LNCAP (cell line): ENCODE measurements around the gene FRMD1.

ENCODE experiments used
- CTCF ChIP-seq: fragments of 450-650 bp; IDR thresholded peaks from 2 replicates; pipeline ENCODE4 v1.5.1; 2017; ENCODE audit warnings: mild to moderate bottlenecking

The FRMD1 gene

GRCh38 chr6:168086616-168087015 lies 7.6 kb upstream of the FRMD1 start:
- TF ChIP-seq CTCF: no peak

- TF ChIP-seq CTCF: no peak
Measured at GRCh38 chr6:168086066-168086465, 7.1 kb upstream of the FRMD1 start.

GRCh38 chr6:168084465-168085160 lies 5.6 kb upstream of the FRMD1 start:
- no peak for TF ChIP-seq CTCF

- no peak for TF ChIP-seq CTCF
Measured at GRCh38 chr6:168083514-168083885, 4.5 kb upstream of the FRMD1 start.

- no peak for TF ChIP-seq CTCF
Measured at GRCh38 chr6:168082860-168083513, 4.0 kb upstream of the FRMD1 start.

GRCh38 chr6:168081858-168082546 lies 3.0 kb upstream of the FRMD1 start:
- no peak for TF ChIP-seq CTCF

- TF ChIP-seq CTCF: no peak
Measured at GRCh38 chr6:168080393-168081077, 1.5 kb upstream of the FRMD1 start.
